NCI-H460 (cell line): ENCODE measurements around the gene KIF17. TPM values are rescaled to one million over a fixed set of nuclear protein-coding genes. Genes with fewer than 3 reads are reported as not detected.

Experiments used
- DNase-seq: peaks from one replicate; pipeline ENCODE4 v3.0.0-alpha.2; 2016; ENCODE audit warnings: low read depth; ENCODE audit errors: extremely low read depth
- polyA plus RNA-seq: library from polyadenylated mRNA; depleted of rRNA; stranded (reverse); fragments of >200 nt; gene quantifications from 2 replicates; pipeline ENCODE4 v1.2.3, GENCODE V29; 2014; cell fraction: nucleus; rRNA removed
- total RNA-seq: library from RNA; depleted of rRNA; stranded (reverse); fragments of >200 nt; shearing (Covaris generic); gene quantifications from 2 replicates; pipeline ENCODE4 v1.2.3, GENCODE V29; 2014; rRNA removed

Gene KIF17
- total RNA-seq = 0.25 and 0.46 TPM in 2 replicates
- polyA plus RNA-seq = 0.05 and 0.13 TPM in 2 replicates

DNA sequence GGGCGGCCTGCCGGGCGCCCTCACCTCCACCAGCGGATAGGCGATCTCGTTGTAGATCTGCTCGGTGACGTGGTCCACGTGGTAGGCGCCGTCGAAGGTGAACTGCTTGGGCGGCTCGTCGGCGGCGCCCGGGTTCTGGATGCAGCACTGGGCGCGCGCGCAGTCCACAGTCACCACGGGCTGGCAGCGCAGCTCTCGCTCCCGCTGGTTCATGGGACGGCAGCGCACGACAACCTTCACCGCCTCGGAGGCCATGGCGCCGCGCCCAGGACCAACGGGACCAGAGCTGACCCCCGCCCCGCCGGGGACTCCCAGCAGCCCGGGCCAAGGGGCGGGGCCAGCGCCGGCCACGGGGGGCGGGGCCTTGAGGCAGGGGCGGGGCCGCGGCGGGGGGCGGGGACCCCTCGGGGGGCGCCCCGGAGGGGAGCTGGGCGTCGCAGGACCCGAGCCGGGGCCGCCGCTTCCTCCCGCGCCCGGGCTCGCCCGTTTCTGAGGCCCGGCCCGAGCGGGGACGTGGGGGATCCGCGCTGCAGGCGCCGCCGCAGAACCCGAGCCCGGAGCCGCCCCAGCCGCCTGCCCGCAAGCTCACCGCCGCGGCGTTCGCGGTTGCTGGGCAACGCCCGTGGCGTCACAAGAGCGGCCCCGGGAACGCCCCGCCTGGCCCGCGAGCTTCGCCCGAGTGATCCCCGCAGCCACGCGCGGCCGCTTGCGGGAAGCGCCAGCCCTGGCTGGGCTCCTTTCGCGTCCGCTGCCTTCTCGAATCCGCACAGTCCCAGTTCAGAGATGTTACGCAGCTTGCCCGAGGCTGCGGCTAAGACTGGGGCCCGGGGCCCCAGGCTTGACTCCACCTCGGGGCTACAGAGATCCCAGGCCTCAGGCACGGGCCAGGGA lies at the start of gene KIF17:
Gene KIF17 (minus strand): TSS at position 556 of the 891 bp plus-strand sequence. CDS start 301 bp downstream, at position 255.
- DNase-seq = peak; percentile 46

DNA sequence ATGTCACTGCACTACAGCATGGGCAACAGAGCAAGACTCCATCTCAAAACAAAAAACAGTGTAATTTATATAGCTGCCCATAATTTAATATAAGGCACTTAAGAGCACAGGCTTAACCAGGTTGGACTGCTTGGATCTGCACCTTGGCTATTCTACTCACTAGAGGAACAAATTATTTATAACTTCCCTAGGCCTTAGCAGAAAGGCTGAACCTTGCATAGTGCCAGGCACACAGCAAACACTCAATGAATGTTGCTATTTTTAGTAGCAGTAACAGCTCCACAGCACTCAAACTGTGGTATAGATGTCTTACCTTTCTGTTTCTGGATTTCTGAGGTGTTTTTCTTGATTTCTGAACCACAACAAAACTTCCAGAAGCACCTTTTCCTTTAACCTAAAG lies 49.5 kb upstream of the KIF17 start:
- DNase-seq = no peak

DNA sequence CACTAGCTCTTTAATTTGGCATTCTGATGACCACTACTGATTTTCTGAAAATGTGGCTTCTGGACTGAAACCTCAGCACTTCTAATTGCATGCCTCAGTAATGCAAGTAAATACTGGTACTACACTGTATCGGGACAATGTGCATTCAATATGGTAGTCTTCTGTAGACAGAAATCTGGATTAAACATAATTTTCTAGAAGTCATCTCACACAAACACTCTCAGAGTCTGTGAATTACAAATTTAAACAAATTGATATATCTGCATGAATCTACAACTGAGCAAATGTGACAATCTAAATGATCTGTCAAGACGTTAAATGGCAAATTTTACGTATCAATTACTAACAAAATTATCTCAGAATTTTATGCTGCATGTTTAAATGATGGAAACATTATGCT lies 45.6 kb upstream of the KIF17 start:
- DNase-seq = no peak

DNA sequence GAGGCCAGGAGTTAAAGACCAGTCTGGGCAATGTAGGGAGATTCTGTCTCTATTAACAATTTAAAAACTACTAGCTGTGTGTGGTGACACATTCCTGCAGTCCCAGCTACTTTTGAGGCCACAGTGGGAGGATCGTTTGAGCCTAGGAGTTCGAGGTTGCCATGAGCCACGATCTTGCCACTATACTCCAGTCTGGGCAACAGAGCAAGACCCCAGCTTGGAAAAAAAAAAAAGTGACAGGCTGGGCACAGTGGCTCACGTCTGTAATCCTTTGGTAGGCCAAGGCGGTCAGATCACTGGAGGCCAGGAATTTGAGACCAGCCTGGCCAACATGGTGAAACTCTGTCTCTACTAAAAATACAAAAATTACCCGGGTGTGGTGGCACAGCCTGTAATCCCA lies 42.5 kb upstream of the KIF17 start:
- DNase-seq = no peak

DNA sequence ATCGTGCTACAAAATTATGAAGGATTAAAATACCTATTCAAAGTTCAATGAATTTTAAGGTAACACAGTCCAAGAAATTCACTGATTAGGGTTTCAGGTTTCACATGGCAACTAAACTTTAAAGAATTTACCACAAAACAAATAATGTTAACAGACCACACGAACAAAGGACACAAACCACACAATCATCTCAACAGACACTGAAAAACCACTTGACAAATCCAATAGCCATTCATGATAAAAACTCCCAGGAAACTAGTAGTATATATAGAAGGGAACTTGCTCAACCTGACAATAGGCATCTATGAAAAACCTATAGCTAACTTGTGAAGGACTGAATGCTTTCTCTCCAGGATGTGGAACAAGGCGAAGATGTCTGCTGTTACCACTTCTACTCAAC lies 35.8 kb upstream of the KIF17 start:
- no peak for DNase-seq

DNA sequence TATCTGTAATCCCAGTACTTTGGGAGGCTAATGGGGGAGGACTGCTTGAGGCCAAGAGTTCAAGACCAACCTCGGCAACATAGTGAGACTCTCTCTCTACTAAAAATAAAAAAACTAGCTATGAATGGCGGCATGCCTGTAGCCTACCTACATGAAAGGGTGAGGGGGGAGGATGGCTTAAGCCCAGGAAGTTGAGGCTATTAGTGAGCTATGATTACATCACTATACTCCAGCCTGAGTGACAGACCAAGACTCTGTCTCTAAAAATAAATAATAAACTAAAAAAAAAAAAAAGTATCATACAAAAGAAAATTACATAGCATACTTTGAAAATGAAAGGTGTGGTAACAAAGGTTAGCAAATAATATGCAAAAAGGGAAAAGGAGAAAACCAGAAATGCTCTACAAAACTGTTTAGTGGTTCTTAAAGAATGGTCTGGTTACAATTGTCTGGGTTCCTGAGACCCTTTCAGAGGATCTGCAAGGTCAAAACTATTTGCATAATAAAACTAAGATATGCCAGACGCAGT lies 33.7 kb upstream of the KIF17 start:
- no peak for DNase-seq

DNA sequence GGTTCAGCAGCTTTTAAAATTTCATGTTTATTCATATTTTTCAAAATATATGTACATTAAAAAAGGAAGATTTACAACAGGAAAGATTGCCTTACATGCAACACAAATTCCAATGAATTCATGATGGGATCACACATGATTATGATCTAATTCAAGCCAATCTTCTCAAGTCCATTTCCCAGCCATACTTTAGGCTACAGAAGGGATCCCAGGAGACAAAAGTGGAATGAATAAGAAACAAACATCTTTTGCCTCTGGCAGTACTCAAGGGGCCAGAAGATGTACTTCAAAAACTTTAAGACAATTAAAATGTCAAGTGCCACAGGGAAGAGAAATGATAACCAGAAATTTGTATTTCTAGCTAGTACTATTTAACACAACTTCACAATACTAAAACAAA lies 24.9 kb upstream of the KIF17 start:
- DNase-seq = no peak

DNA sequence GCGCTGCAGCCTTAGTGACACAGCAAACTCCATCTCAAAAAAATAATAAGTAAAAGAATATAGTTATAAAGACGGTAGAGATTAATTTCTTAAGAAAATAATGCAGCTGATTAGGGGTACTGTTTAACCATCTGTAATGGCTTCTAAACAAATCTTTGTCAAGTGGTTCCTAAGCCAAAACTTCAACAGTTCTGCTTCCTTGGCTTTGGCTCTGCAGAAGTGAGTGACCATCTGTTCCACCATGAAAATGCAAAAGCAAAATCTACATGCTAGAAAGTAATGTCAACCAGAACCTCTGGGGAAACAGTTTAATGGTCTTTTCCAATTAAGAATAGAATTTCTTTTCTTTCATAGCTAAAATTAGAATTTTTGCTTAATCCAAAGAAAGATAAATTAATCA lies 23.0 kb upstream of the KIF17 start:
- DNase-seq = no peak

DNA sequence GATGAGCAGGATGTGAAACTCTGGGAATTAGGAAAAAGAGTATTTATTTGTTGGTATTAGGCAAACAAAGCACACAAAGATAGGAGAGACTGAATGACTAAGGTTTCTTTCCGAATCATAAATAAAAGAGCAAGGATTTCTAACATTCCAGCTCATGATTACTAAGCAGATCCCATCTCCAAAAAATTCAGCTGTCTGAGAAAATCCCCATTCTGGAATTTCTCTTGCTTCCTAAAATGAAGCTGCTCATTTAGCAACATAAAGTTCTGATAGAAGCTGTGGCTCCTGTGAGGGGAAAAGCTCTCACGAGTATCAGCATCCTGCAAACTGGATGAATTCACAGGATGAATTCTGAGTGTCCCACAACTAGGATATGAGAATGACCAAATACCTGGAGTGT lies 21.4 kb upstream of the KIF17 start:
- DNase-seq = no peak

DNA sequence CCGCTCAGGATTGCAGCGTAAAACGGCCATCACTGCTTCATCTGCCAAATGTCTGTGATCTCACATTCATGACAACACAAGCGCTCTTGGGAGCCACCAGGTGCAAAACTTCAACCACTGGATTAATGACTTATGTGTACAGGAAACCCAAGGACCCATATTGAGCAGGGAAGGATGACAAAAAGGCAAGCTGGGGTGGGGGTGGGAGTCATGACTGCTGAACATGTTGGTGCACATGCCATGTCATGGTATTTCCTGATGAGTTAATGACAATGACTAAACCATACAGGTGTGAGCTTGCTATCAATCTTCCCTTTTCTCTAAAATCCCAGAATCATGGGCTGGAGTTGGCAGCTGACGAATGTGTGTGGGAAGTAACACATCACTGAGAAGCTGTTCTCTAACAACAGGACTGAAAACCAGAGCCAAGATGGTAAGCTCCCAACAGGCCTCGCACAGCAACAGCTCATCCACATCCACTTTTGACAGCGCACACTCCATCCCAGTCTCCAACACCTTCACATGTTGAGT lies 17.8 kb upstream of the KIF17 start:
- no peak for DNase-seq

DNA sequence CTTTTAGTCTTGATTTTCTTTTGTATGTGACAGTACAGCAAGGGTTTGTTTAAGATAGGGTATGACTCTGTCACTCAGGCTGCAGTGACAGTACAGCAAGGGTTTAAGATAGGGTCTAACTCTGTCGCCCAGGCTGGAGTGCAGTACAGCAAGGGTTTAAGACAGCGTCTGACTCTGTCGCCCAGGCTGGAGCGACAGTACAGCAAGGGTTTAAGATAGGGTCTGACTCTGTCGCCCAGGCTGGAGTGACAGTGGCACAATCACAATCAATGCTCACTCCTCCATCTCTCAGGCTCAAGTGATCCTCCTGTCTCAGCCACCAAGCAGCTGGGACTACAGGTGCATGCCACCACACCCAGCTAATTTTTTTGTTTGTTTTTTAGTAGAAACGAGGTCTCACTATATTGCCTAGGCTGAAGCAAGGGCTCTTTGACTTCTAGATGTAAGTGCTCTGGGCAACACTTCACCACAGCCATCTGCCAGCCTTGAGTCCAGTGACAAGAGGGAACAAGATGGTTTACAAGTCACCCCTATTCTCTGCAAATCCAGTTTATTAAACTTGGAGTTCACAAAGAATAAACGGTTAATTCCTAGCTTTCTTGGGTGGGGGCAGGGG lies 15.7 kb upstream of the KIF17 start:
- DNase-seq = no peak

DNA sequence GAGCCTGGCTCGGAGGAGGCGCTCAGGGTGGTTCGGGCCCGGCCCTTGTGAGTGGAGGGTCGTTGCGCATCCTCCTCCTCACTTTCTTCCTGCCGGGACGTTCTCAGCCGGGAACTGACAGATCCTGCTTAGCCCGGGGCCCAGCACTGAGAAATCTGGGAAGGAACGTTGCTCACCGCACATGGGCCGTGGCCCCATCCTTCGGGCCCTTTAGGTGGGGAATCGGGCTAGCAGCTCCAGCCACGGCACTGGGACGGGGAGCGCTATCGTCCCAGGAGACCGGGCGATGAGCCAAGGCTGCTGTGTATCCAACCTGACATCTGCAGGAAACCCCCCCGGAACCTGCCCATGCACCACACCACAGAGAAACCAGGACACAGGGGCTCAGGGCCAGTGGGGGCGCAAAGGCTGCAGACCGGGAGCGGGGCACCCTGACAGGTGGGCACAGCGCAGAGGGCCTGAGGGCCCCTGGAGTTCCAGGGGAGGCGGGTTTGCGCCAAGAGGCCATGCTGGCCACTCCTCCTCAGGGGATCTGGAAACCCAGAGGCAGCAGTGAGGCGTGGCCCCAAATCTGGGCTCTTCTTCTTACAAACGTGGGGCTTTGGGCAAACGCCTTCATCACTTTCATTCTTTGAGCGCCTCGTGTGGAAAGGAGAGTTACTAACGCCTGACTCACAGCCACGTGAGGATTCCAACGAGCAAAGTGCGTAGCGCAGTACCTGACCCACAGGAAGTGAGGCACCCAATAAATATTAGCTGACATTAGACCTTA lies 15.0 kb upstream of the KIF17 start, which contains the start of gene SH2D5:
Gene SH2D5 (minus strand): TSS at position 116 of the 772 bp plus-strand sequence. CDS start 4,659 bp downstream, outside the sequence.
- DNase-seq = peak; percentile 80

DNA sequence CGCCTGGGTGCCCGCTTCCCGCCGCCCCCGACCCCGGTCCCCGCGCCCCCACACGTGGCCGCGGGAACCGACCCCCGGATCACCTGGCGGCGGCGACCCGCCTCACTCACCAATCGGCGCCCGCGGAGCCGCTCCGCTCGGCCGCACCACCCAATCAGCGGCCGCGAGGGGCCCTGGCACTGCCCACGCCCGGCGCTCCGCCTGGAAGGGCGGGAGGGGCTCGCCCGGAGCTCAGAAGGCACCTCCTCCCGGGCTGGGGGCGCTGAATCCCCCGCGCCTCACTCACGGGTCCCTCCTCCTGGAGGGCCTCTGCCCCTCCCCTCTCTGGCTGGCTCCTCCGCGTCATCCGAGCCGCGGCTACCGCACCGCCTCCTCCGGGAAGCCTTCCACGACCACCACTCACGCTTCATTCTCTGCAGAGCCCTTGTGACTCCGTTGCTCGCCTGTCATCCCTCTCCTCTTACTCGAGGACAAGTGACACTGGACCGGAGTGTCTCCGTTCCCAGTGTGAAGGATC lies 14.3 kb upstream of the KIF17 start:
- peak; percentile 36 for DNase-seq

DNA sequence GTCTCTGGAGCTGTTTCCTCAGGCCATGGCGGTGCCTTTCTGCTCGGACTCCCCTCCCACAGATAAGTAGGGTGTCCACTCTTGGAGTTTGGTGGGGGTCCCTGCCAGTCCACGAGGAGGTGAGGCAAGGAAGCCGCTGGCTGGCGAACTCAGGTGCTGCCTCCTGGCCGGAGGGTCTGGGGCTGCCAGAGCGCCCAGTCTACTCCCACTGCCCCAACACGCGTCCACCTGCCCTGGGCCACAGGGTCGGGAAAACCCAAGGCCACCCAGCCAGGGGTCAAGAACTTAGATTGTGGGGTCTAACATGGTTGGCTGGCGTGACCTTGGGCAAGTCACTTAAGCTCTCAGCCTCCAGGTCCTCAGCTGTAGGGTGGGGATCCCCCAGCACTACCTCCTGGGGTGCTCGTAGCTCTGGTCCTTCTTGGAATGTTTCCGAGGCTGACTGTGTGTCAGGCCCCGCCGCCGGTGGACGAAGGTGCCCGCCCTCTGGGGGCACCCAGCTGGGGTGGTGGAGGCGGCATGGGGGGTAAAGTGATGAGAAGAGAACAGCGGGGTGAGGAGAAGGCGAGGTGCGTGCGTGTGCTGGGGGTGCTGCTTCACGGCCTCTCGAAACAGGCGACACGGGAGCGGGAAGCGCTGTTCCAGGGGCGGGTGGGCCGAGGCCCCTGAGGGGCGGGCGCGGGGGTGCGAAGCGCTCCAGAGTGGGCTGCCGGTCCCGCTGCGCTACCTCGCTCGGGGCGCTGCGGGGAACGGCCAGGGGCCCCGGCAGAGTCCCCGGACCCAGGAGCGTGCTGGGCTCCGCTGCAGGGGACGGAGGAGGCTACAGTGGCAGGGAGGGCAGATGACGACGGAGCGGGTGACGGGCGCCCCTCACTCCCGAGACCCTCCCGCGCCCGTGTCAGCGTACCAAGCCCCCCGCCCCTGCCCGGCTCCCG lies 13.5 kb upstream of the KIF17 start:
- no peak for DNase-seq

DNA sequence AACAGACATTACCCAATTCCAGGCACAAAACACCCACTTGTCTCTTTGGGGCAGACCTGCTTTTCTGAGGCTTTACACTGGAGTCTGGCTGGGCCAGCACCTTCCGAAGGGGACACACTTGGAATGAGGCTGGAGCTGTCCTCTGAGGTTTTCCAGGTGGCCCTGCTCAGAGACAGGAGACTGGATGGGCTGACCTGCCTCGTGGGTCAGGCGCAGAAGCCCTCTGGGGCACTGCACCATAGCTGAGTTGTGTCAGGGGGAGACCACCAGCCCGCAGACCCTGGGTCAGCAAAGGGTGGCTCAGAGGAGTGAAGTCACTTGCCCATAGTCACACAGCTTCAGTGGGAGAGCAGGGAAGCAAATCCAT lies 12.9 kb upstream of the KIF17 start:
- no peak for DNase-seq

DNA sequence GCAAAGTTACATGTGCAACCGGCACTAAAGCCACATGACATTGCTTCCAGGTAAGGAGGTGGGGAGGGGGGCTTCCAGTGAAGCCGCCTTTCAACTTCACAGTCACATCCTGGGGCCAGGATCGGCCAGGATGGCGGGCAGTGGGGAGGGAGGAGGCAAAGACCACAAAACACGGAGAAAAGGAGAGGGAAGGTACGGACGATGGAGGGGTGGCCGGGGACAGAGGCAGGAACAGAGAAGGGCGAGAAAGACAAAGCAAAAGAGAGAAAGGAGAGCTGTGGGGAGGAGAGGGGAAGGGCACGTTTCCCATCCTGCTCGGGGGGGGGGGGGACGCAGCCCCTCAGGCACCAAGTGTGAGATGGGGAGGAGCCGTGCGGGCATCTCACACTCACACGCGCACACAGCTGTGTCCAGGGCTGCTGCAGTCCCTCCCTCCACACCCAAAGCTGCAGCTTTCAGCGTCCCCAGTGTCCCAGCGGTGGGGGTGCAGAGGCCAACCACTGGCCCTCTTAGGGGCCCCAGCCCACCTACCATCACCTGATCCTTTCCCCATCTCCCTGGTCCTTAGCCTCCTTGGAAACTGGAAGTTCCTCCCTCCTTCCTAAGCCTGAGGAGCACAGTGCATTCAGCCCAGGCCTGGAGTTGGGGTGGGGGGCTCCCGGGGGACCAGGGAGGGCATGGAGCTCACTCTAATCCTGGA lies 12.3 kb upstream of the KIF17 start:
- DNase-seq = no peak

DNA sequence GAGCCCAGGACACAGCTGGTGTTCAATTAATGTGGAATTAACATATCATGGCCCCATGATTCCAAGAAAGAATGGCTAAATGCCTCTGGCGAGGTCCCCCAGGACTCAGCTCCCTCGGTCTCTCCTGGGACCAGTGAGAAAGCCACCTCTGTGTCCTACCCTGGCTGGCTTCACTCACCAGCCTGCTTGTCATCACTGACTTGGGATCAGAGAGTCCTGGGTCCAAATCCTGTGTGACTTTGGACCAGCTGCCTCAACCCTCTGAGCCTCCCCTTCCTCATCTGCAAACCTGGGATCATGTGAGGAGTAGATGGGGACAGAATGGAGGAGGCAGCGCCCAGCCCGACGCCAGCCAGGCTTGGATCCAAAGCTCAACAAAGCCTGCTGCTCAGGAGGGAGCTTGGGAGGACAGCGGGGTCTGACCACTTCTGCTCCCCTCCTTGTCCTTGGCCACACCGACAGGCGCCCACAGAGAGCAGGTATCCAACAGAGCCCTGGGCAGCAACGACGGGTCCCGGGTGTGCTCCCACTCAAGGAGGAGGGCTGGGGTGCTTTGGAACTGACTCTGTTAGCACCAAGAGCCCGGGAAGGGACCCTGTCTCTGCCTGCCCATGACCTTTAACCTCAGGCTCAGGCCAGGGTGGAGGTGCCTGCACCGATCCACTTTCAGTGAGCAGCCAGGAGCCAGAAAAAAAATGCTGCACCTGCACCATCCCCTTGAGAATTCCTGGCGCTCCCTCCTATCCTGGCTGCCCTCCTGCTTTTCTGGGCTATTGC lies 11.5 kb upstream of the KIF17 start:
- DNase-seq = no peak
